ENCODE data around the gene DDX1. TPM values are rescaled to one million over a fixed set of nuclear protein-coding genes. Genes with fewer than 3 reads are reported as not detected.

DDX1 gene
- 100 to 1,000 TPM in 1 of 4 donors, 10 to 100 TPM in 3; 50.3 to 109 (median 75.2) TPM for total RNA-seq

DNA sequence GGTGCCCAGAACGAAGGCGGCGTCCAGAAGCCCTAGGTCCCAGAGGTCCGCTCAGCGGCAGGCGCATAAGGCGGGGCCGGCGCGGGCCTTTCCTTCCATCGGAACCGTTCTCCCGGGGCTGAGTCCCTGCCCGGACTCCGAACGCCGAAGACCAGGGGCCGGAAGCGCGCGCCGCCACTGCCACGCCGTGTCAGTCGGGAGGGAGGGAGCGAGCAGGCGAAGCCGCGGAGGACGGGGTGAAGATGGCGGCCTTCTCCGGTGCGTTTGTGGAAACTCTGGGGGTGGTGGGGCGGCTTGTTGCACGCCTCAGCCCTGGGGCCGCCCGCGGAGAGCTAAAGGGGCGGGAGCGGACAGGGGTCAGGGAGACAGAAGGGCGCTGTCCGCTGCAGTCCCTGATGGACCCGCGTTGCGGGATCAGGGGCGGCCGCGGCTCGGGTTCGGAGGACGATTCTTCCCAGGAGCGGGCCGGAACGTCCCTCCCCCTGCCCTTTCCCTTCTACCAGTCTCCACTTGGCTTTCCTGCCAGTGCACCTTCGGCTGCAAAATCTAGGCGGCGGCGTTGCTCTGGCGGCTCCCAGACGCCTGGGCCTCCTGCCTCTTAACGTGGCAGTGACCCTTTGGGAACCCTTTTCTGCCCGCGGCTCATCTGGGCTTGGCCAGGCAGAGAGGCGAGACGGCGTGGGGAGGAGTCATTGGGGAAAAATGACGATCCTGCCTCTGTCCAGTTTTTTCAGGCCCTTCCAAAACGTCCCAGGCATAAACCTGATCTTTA is at the start of gene DDX1:
Gene DDX1 (plus strand): TSS at position 177 of the 772 bp plus-strand sequence. CDS start 66 bp downstream, at position 243.
- TF ChIP-seq, protein P1, sequence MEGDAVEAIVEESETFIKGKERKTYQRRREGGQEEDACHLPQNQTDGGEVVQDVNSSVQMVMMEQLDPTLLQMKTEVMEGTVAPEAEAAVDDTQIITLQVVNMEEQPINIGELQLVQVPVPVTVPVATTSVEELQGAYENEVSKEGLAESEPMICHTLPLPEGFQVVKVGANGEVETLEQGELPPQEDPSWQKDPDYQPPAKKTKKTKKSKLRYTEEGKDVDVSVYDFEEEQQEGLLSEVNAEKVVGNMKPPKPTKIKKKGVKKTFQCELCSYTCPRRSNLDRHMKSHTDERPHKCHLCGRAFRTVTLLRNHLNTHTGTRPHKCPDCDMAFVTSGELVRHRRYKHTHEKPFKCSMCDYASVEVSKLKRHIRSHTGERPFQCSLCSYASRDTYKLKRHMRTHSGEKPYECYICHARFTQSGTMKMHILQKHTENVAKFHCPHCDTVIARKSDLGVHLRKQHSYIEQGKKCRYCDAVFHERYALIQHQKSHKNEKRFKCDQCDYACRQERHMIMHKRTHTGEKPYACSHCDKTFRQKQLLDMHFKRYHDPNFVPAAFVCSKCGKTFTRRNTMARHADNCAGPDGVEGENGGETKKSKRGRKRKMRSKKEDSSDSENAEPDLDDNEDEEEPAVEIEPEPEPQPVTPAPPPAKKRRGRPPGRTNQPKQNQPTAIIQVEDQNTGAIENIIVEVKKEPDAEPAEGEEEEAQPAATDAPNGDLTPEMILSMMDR (IDR thresholded peaks at IDR 0.05; ENCODE audit: low read depth) = no peak

DNA sequence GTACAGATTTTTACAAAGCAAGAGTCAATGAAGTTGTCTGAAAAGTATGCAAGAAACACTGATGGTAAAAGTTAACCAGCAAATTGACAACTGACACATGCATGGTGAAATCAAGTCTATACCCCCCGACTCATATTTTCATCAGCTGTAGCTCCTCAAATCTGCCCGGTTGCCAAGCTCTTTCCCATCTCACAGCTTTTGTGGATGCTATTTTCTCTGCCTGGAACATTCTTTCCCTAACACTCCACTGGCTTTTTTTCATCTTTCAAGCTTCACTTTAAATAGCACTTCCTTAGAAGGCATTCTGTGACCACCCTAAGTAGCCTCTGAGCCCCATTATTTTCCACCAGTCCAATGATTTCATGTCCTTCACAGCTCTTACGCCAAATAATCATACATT is 48.6 kb upstream of the DDX1 start:
- TF ChIP-seq, protein P1 (IDR thresholded peaks at IDR 0.05; ENCODE audit: low read depth) = no peak

DNA sequence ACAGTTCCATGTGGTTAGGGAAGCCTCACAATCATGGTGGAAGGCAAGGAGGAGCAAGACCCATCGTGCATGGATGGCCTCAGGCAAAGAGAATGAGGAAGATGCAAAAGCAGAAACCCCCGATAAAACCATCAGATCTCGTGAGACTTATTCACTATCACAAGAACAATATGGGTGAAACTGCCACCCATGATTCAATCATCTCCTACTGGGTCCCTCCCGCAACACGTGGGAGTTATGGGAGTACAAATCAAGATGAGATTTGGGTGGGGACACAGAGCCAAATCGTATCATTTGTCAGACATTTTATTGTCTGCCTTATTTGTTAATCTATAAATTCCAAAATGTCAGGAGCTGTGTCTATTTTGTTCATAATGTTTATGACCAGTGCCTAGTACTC is 48.1 kb upstream of the DDX1 start:
- TF ChIP-seq, protein P1 (IDR thresholded peaks at IDR 0.05; ENCODE audit: low read depth) = no peak

DNA sequence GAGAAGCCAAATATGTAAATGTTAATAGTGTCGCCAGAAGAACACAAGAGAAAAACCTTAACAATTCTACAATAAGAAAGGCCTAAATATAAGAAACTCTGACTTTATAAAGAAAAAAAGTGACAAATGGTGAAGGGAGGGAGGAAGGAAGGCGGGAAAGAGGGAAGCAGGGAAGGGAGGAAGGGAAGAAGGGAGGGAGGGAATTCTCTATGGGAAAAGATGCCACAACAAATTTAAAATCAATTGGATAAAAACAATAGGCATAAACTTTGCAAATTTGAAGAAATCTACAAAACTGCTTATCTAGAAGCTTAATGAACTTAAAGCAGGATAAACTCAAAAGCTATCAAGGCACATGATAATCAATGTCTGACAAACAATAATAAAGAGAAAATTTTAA is 47.4 kb upstream of the DDX1 start:
- TF ChIP-seq, protein P1 (IDR thresholded peaks at IDR 0.05; ENCODE audit: low read depth) = no peak

DNA sequence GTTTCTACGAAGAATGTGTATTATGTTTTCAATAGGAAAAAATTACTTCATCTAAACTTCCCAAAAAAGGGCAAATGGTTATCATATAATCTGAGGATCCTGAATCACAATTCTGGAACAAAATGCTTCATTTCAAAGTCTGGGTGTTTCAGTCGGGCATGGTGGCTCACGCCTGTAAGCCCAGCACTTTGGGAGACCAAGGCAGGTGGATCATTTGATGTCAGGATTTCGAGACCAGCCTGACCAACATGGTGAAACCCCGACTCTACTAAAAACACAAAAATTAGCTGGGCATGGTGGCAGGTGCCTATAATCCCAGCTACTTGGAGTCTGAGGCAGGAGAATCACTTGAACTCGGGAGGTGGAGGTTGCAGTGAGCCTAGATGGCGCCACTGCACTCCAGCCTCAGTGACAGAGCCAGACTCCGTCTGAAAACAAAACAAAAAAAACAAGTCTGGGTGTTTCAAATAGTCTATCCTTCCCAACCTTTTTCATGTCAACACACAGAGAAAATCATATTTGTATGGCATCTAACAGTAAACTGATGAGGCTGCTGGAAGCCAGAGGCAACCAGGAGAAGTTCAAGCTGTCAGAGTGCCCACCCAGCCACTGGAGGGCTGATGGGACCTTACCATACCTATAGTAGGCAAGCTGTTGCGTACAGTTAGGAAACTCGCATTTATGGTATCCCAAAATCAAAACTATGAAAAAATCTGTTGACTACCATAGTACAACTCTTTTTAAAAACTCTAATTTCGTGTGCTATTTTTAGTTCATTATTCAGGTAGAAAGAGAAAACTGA is 45.2 kb upstream of the DDX1 start:
- TF ChIP-seq, protein P1 (IDR thresholded peaks at IDR 0.05; ENCODE audit: low read depth) = no peak

DNA sequence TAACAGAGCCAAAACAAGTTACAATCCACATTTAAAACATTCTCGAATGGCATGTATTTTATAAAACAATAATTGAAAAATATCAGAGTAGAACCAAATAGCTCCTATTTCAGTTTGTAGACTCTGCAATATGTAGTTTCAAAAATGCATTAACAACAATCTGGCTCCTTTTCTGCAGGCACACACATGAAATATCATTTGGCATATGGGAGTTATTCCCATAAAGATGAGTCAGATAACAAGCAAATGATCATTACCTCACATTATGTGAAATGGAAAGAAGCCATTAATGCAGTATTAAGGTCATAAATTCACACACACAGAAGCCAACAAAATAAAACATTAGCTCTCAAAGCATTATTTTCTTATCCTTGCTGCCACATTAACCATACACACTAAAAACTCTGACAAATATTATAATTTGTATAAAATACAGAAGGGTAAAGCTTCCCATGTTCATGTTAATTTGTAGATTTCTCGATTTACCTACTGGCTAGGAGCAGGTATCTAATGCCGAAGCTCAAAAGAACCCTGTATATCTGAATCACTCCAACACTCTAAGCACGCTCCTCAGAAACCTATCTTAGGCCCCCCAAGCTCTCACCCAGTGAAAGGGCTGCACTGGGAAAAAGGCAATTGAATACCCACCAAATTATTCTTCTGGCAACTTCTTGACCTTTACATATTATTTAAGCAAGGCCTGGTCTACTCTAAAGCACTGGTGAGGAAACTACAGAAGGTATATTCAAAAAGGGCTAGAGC is 44.4 kb upstream of the DDX1 start:
- TF ChIP-seq, protein P1 (IDR thresholded peaks at IDR 0.05; ENCODE audit: low read depth) = no peak

All from subcutaneous adipose tissue (tissue), 4 donors.